Thyroid gland (tissue), 4 donors: ENCODE data around the gene IFNA13. TPM values are rescaled to one million over a fixed set of nuclear protein-coding genes. Genes with fewer than 3 reads are reported as not detected.
A peak's percentile ranks its signal among the peaks of the same experiment; 100 is the strongest.

Experiments used
- DNase-seq, 2 donors: peaks; one replicate each; pipeline ENCODE4 v3.0.0-alpha.2; 2019
- H3K27ac ChIP-seq, 3 donors: fragments of 200-600 bp; sonication (generic); 1 replicate in 2 of 3; 2 replicates in 1 of 3; pipeline ENCODE4 v1.5.1; 2016 to 2019; ENCODE audit warnings: mild to moderate bottlenecking in 1 of 3, moderate library complexity in 1 of 3
- H3K27me3 ChIP-seq: fragments of 200-600 bp; sonication (generic); one replicate; pipeline ENCODE4 v1.5.1; 2019
- H3K36me3 ChIP-seq, 2 donors: fragments of 200-600 bp; sonication (generic); one replicate each; pipeline ENCODE4 v1.5.1; 2016 to 2019
- H3K4me1 ChIP-seq, 2 donors: fragments of 200-600 bp; sonication (generic); one replicate each; pipeline ENCODE4 v1.5.1; 2017 to 2019
- H3K4me3 ChIP-seq, 3 donors: fragments of 200-600 bp; sonication (generic); replicated peaks in 1 of 3; 1 replicate in 2 of 3; 2 replicates in 1 of 3; pipeline ENCODE4 v1.5.1; 2016; ENCODE audit warnings: mild to moderate bottlenecking in 1 of 3
- H3K9me3 ChIP-seq: fragments of 200-600 bp; sonication (generic); one replicate; pipeline ENCODE4 v1.5.1; 2017
- CTCF ChIP-seq, 6 experiments: fragments of 200-600 bp in 3 of 6; fragments of 450-650 bp in 3 of 6; sonication (generic) in 3 of 6; IDR thresholded peaks; one replicate each; pipeline ENCODE4 v1.5.1; 2016 to 2019; ENCODE audit warnings: antibody characterized with exemption in 6 of 6, mild to moderate bottlenecking in 2 of 6, inconsistent platforms in 1 of 6, moderate library complexity in 1 of 6
- POLR2A ChIP-seq, 2 donors: fragments of 450-650 bp; IDR thresholded peaks; one replicate each; pipeline ENCODE4 v1.6.1; 2017; ENCODE audit warnings: antibody characterized with exemption in 2 of 2, mild to moderate bottlenecking in 2 of 2, moderate library complexity in 1 of 2
- WGBS, 2 donors: methylation state at CpG; one replicate each; pipeline ENCODE4 v1.1.5; 2017; 5-methylcytosine and 5-hydroxymethylcytosine counted together
- intact Hi-C: fragments of 100-400 bp; cut with DNase I; formaldehyde crosslinking; loops from one replicate; pipeline ENCODE4 v1.15.1; 2023
- total RNA-seq, 4 donors: library from RNA; depleted of rRNA; stranded (reverse); fragments of >200 nt; gene quantifications; one replicate each; pipeline ENCODE4 v1.2.3, GENCODE V29; 2016

IFNA13 gene
- not detected for total RNA-seq

- Histone ChIP-seq H3K9me3 (no peaks in the 10 kb centered on the region), H3K4me1 (no peaks in the 10 kb centered on the region), H3K36me3 (no peaks in the 10 kb centered on the region), H3K27ac (no peak within 1 kb of the TSS), H3K27me3 (no peaks in the 10 kb centered on the region), H3K4me3 (no peak within 1 kb of the TSS)
- TF ChIP-seq CTCF (IDR thresholded peaks at IDR 0.05): no peak
- TF ChIP-seq POLR2A (IDR thresholded peaks at IDR 0.05): no peak
- intact Hi-C loops: no loop called here
- 93 to 94% methylated on average over 3 of the region's 3 CpGs for WGBS, 2 donors
- no peak for DNase-seq
Measured at GRCh38 chr9:21367957-21368356, at the start of gene IFNA13. IFNA13 (minus strand) TSS chr9:21368057; CDS start chr9:21368010, 47 bp downstream.

GRCh38 chr9:21415493-21416267, 47.8 kb upstream of the IFNA13 start:
- no peak overlapping the region for H3K27ac ChIP-seq
- WGBS, 2 donors: 87% methylated on average over 5 of the region's 5 CpGs
- TF ChIP-seq CTCF (IDR thresholded peaks at IDR 0.05) (no peak), POLR2A (IDR thresholded peaks at IDR 0.05) (no peak)
- no peaks in the 10 kb centered on the region for H3K27me3 ChIP-seq
- H3K36me3 ChIP-seq: no peaks in the 10 kb centered on the region
- H3K4me1 ChIP-seq: no peaks in the 10 kb centered on the region
- intact Hi-C loops: no loop called here
- no peaks in the 10 kb centered on the region for H3K9me3 ChIP-seq
- no peak overlapping the region for H3K4me3 ChIP-seq
- no peak for DNase-seq

- 98 to 99% methylated on average over 2 of the region's 2 CpGs for WGBS, 2 donors
- Histone ChIP-seq H3K4me1 (no peaks in the 10 kb centered on the region), H3K27me3 (no peaks in the 10 kb centered on the region), H3K4me3 (no peak overlapping the region), H3K9me3 (no peaks in the 10 kb centered on the region), H3K36me3 (no peaks in the 10 kb centered on the region), H3K27ac (no peak overlapping the region)
- DNase-seq: peak; percentile 41 to 58
- TF ChIP-seq POLR2A (IDR thresholded peaks at IDR 0.05) (no peak), CTCF (IDR thresholded peaks at IDR 0.05) (no peak)
- intact Hi-C loops: no loop called here
Measured at GRCh38 chr9:21414220-21414940, 46.5 kb upstream of the IFNA13 start.

GRCh38 chr9:21413624-21414023, 45.8 kb upstream of the IFNA13 start:
- Histone ChIP-seq H3K4me3 (no peak overlapping the region), H3K27ac (no peak overlapping the region), H3K9me3 (no peaks in the 10 kb centered on the region), H3K4me1 (no peaks in the 10 kb centered on the region), H3K36me3 (no peaks in the 10 kb centered on the region), H3K27me3 (no peaks in the 10 kb centered on the region)
- 66 to 70% methylated on average over 5 of the region's 5 CpGs for WGBS, 2 donors
- TF ChIP-seq POLR2A (IDR thresholded peaks at IDR 0.05): no peak
- intact Hi-C loops: no loop called here
- no peak for DNase-seq

GRCh38 chr9:21413151-21413550, 45.3 kb upstream of the IFNA13 start:
- TF ChIP-seq POLR2A (IDR thresholded peaks at IDR 0.05) (no peak), CTCF (IDR thresholded peaks at IDR 0.05) (no peak)
- Histone ChIP-seq H3K4me3 (no peak overlapping the region), H3K27ac (no peak overlapping the region), H3K9me3 (no peaks in the 10 kb centered on the region), H3K27me3 (no peaks in the 10 kb centered on the region), H3K4me1 (no peaks in the 10 kb centered on the region), H3K36me3 (no peaks in the 10 kb centered on the region)
- WGBS, 2 donors: 73 to 86% methylated on average over 4 of the region's 4 CpGs
- DNase-seq: no peak
- intact Hi-C loops: no loop called here
